GM21619 (cell line): ENCODE measurements around the gene UBE2Q1.

ENCODE experiments used
- ATAC-seq: cut with Tn5 transposase; IDR thresholded peaks from one replicate; pipeline ENCODE4 v1.9.1; 2021; ENCODE audit not compliant: unreplicated experiment

Gene UBE2Q1

GRCh38 chr1:154557939-154558719, at the start of gene UBE2Q1:
UBE2Q1 (minus strand) TSS chr1:154558662; CDS start chr1:154558553, 109 bp downstream.
- ATAC-seq, result peak; percentile 5

- peak; percentile 57 for ATAC-seq
These were observed 49.3 kb upstream of the UBE2Q1 start, which contains the start of gene ADAR for GRCh38 chr1:154607609-154608396. ADAR (minus strand) TSS chr1:154608186; CDS start chr1:154608006, 180 bp downstream.

- peak; percentile 5 for ATAC-seq
These were observed 48.7 kb upstream of the UBE2Q1 start for GRCh38 chr1:154607106-154607608.

GRCh38 chr1:154605534-154605933, 47.1 kb upstream of the UBE2Q1 start:
- no peak for ATAC-seq

- ATAC-seq, result no peak
These were observed 44.9 kb upstream of the UBE2Q1 start for GRCh38 chr1:154603317-154603716.

- ATAC-seq, result no peak
These were observed 41.2 kb upstream of the UBE2Q1 start for GRCh38 chr1:154599658-154600057.

- no peak for ATAC-seq
These were observed 40.6 kb upstream of the UBE2Q1 start for GRCh38 chr1:154598871-154599635.

GRCh38 chr1:154595621-154596020, 37.2 kb upstream of the UBE2Q1 start:
- no peak for ATAC-seq

- no peak for ATAC-seq
These were observed 36.3 kb upstream of the UBE2Q1 start for GRCh38 chr1:154594811-154595210.

- no peak for ATAC-seq
These were observed 34.9 kb upstream of the UBE2Q1 start for GRCh38 chr1:154593390-154593789.

GRCh38 chr1:154591206-154591605, 32.7 kb upstream of the UBE2Q1 start:
- no peak for ATAC-seq

- ATAC-seq, result no peak
These were observed 32.3 kb upstream of the UBE2Q1 start for GRCh38 chr1:154590756-154591155.

GRCh38 chr1:154589780-154590179, 31.3 kb upstream of the UBE2Q1 start:
- ATAC-seq, result no peak

GRCh38 chr1:154586641-154587040, 28.2 kb upstream of the UBE2Q1 start:
- no peak for ATAC-seq

- ATAC-seq, result no peak
These were observed 27.8 kb upstream of the UBE2Q1 start for GRCh38 chr1:154586231-154586630.

GRCh38 chr1:154584267-154584994, 26.0 kb upstream of the UBE2Q1 start:
- ATAC-seq, result no peak

GRCh38 chr1:154583773-154584172, 25.3 kb upstream of the UBE2Q1 start:
- no peak for ATAC-seq

- ATAC-seq, result no peak
These were observed 24.4 kb upstream of the UBE2Q1 start for GRCh38 chr1:154582885-154583284.

- ATAC-seq, result no peak
These were observed 23.3 kb upstream of the UBE2Q1 start for GRCh38 chr1:154581766-154582165.

GRCh38 chr1:154579374-154579773, 20.9 kb upstream of the UBE2Q1 start:
- ATAC-seq, result no peak

- ATAC-seq, result no peak
These were observed 19.6 kb upstream of the UBE2Q1 start for GRCh38 chr1:154578058-154578418.
